ENCODE measurements around the gene TIPARP. TPM values are rescaled to one million over a fixed set of nuclear protein-coding genes. Genes with fewer than 3 reads are reported as not detected.
"Not testable (repeated sequence)": the region's sequence is repeated elsewhere in the genome, so short reads cannot be mapped to it uniquely, and the experiment has no call there.

TIPARP gene
- total RNA-seq, 2 donors from 2014 or later, result 126 to 180 TPM

- Mint-ChIP-seq H3K4me3 (no peak overlapping the region), H3K36me3 (ENCODE audit: low read depth) (no peaks in the 10 kb centered on the region), H3K27ac (no peak overlapping the region), H3K4me1 (peaks cover 6% of the 10 kb centered on the region), H3K27me3 (no peaks in the 10 kb centered on the region)
- ATAC-seq (no peak), DNase-seq (no peak)
- H3K9me3 ChIP-seq (ENCODE audit: control insufficient read depth, low read length, poor library complexity, severe bottlenecking), result no peaks in the 10 kb centered on the region
These were observed 36.1 kb upstream of the TIPARP start for GRCh38 chr3:156638271-156638670.

- no peak overlapping the region for H3K4me3 Mint-ChIP-seq
- no peaks in the 10 kb centered on the region for H3K36me3 Mint-ChIP-seq (ENCODE audit: low read depth)
- H3K27ac Mint-ChIP-seq, result no peak overlapping the region
- no peak for ATAC-seq
- DNase-seq, result no peak
- peaks cover 14% of the 10 kb centered on the region for H3K4me1 Mint-ChIP-seq
- H3K9me3 ChIP-seq (ENCODE audit: control insufficient read depth, low read length, poor library complexity, severe bottlenecking), result no peaks in the 10 kb centered on the region
- no peaks in the 10 kb centered on the region for H3K27me3 Mint-ChIP-seq
These were observed 34.9 kb upstream of the TIPARP start for GRCh38 chr3:156639414-156640023.

GRCh38 chr3:156641618-156641975 lies 32.8 kb upstream of the TIPARP start:
- Mint-ChIP-seq H3K4me3 (no peak overlapping the region), H3K27ac (no peak overlapping the region), H3K27me3 (no peaks in the 10 kb centered on the region), H3K4me1 (peaks cover 14% of the 10 kb centered on the region), H3K36me3 (ENCODE audit: low read depth) (no peaks in the 10 kb centered on the region)
- DNase-seq (no peak), ATAC-seq (no peak)
- no peaks in the 10 kb centered on the region for H3K9me3 ChIP-seq (ENCODE audit: control insufficient read depth, low read length, poor library complexity, severe bottlenecking)

- Mint-ChIP-seq H3K4me1 (peaks cover 14% of the 10 kb centered on the region), H3K4me3 (peak overlapping the region; percentile 79), H3K27me3 (no peaks in the 10 kb centered on the region), H3K36me3 (ENCODE audit: low read depth) (no peaks in the 10 kb centered on the region), H3K27ac (peak overlapping the region; percentile 88)
- DNase-seq (no peak), ATAC-seq (peak; percentile 41)
- no peaks in the 10 kb centered on the region for H3K9me3 ChIP-seq (ENCODE audit: control insufficient read depth, low read length, poor library complexity, severe bottlenecking)
These were observed 31.4 kb upstream of the TIPARP start for GRCh38 chr3:156642750-156643728.

- no peaks in the 10 kb centered on the region for H3K36me3 Mint-ChIP-seq (ENCODE audit: low read depth)
- H3K4me3 Mint-ChIP-seq, result peak overlapping the region; percentile 79
- peak overlapping the region; percentile 88 for H3K27ac Mint-ChIP-seq
- H3K27me3 Mint-ChIP-seq, result no peaks in the 10 kb centered on the region
- no peaks in the 10 kb centered on the region for H3K9me3 ChIP-seq (ENCODE audit: control insufficient read depth, low read length, poor library complexity, severe bottlenecking)
- DNase-seq (peak in 1 of 3 donors; percentile 7), ATAC-seq (peak; percentile 87)
- H3K4me1 Mint-ChIP-seq, result peaks cover 14% of the 10 kb centered on the region
These were observed 30.5 kb upstream of the TIPARP start for GRCh38 chr3:156643729-156644389.

GRCh38 chr3:156644958-156645357 lies 29.4 kb upstream of the TIPARP start:
- no peak overlapping the region for H3K4me3 Mint-ChIP-seq
- H3K27me3 Mint-ChIP-seq, result no peaks in the 10 kb centered on the region
- no peak overlapping the region for H3K27ac Mint-ChIP-seq
- DNase-seq (no peak), ATAC-seq (no peak)
- no peaks in the 10 kb centered on the region for H3K9me3 ChIP-seq (ENCODE audit: control insufficient read depth, low read length, poor library complexity, severe bottlenecking)
- H3K4me1 Mint-ChIP-seq, result peaks cover 14% of the 10 kb centered on the region
- no peaks in the 10 kb centered on the region for H3K36me3 Mint-ChIP-seq (ENCODE audit: low read depth)

- no peaks in the 10 kb centered on the region for H3K27me3 Mint-ChIP-seq
- ATAC-seq (no peak), DNase-seq (no peak)
- H3K4me1 Mint-ChIP-seq, result peaks cover 14% of the 10 kb centered on the region
- H3K4me3 Mint-ChIP-seq, result no peak overlapping the region
- H3K27ac Mint-ChIP-seq, result no peak overlapping the region
- no peaks in the 10 kb centered on the region for H3K36me3 Mint-ChIP-seq (ENCODE audit: low read depth)
- no peaks in the 10 kb centered on the region for H3K9me3 ChIP-seq (ENCODE audit: control insufficient read depth, low read length, poor library complexity, severe bottlenecking)
These were observed 27.4 kb upstream of the TIPARP start for GRCh38 chr3:156646958-156647357.

GRCh38 chr3:156648086-156648485 lies 26.3 kb upstream of the TIPARP start:
- no peak for ATAC-seq
- Mint-ChIP-seq H3K4me3 (no peak overlapping the region), H3K27ac (no peak overlapping the region), H3K4me1 (peaks cover 8% of the 10 kb centered on the region), H3K27me3 (no peaks in the 10 kb centered on the region), H3K36me3 (ENCODE audit: low read depth) (no peaks in the 10 kb centered on the region)
- no peaks in the 10 kb centered on the region for H3K9me3 ChIP-seq (ENCODE audit: control insufficient read depth, low read length, poor library complexity, severe bottlenecking)
- DNase-seq, result no peak

- no peaks in the 10 kb centered on the region for H3K4me1 Mint-ChIP-seq
- H3K27ac Mint-ChIP-seq, result no peak overlapping the region
- no peak overlapping the region for H3K4me3 Mint-ChIP-seq
- no peaks in the 10 kb centered on the region for H3K27me3 Mint-ChIP-seq
- H3K9me3 ChIP-seq (ENCODE audit: control insufficient read depth, low read length, poor library complexity, severe bottlenecking), result no peaks in the 10 kb centered on the region
- DNase-seq (no peak), ATAC-seq (no peak)
- no peaks in the 10 kb centered on the region for H3K36me3 Mint-ChIP-seq (ENCODE audit: low read depth)
These were observed 24.7 kb upstream of the TIPARP start for GRCh38 chr3:156649681-156650080.

GRCh38 chr3:156652661-156653060 lies 21.7 kb upstream of the TIPARP start:
- not testable (repeated sequence) for H3K36me3 Mint-ChIP-seq (ENCODE audit: low read depth); H3K27ac Mint-ChIP-seq; H3K4me1 Mint-ChIP-seq; ATAC-seq; H3K4me3 Mint-ChIP-seq; H3K27me3 Mint-ChIP-seq; DNase-seq; H3K9me3 ChIP-seq (ENCODE audit: control insufficient read depth, low read length, poor library complexity, severe bottlenecking)

GRCh38 chr3:156654834-156655233 lies 19.6 kb upstream of the TIPARP start:
- H3K4me3 Mint-ChIP-seq, result no peak overlapping the region
- no peak overlapping the region for H3K27ac Mint-ChIP-seq
- no peaks in the 10 kb centered on the region for H3K27me3 Mint-ChIP-seq
- H3K9me3 ChIP-seq (ENCODE audit: control insufficient read depth, low read length, poor library complexity, severe bottlenecking), result no peaks in the 10 kb centered on the region
- peaks cover 5% of the 10 kb centered on the region for H3K36me3 Mint-ChIP-seq (ENCODE audit: low read depth)
- DNase-seq (no peak), ATAC-seq (no peak)
- no peaks in the 10 kb centered on the region for H3K4me1 Mint-ChIP-seq

GRCh38 chr3:156655819-156656550 lies 18.4 kb upstream of the TIPARP start:
- H3K4me3 Mint-ChIP-seq, result no peak overlapping the region
- no peak for ATAC-seq
- no peak for DNase-seq
- no peaks in the 10 kb centered on the region for H3K27me3 Mint-ChIP-seq
- H3K27ac Mint-ChIP-seq, result no peak overlapping the region
- no peaks in the 10 kb centered on the region for H3K4me1 Mint-ChIP-seq
- H3K36me3 Mint-ChIP-seq (ENCODE audit: low read depth), result peaks cover 5% of the 10 kb centered on the region
- no peaks in the 10 kb centered on the region for H3K9me3 ChIP-seq (ENCODE audit: control insufficient read depth, low read length, poor library complexity, severe bottlenecking)

GRCh38 chr3:156657440-156657839 lies 16.9 kb upstream of the TIPARP start:
- Mint-ChIP-seq H3K27ac (no peak overlapping the region), H3K4me3 (no peak overlapping the region)

More at GRCh38 chr3:156657440-156657839, 16.9 kb upstream of the TIPARP start:
- H3K27me3 Mint-ChIP-seq, result no peaks in the 10 kb centered on the region
- no peaks in the 10 kb centered on the region for H3K9me3 ChIP-seq (ENCODE audit: control insufficient read depth, low read length, poor library complexity, severe bottlenecking)
- H3K36me3 Mint-ChIP-seq (ENCODE audit: low read depth), result peaks cover 7% of the 10 kb centered on the region
- no peak for ATAC-seq
- peaks cover 5% of the 10 kb centered on the region for H3K4me1 Mint-ChIP-seq
- no peak for DNase-seq
